Dermis lymphatic vessel endothelial cell (primary cell): ENCODE measurements around the gene CDHR1. TPM values are rescaled to one million over a fixed set of nuclear protein-coding genes. Genes with fewer than 3 reads are reported as not detected.

ENCODE experiments used
- total RNA-seq: library from RNA; depleted of rRNA; stranded (reverse); fragments of >200 nt; gene quantifications from 2 replicates; pipeline ENCODE4 v1.2.1, GENCODE V29; 2014

CDHR1 gene
- under 0.01 and 0.09 TPM in 2 replicates for total RNA-seq

GRCh38 chr10:84194424-84195043 lies at the start of gene CDHR1:
Gene CDHR1, plus strand, starts transcription at chr10:84194537. Its CDS starts 224 bp downstream, at chr10:84194761.

GRCh38 chr10:84173501-84173929 lies 20.8 kb upstream of the CDHR1 start, which contains the start of gene GPR15LG:
Gene GPR15LG, plus strand, starts transcription at chr10:84173801. Its CDS starts 51 bp downstream, at chr10:84173852.

GRCh38 chr10:84225427-84226173 lies 31.3 kb downstream of the CDHR1 start, which contains the start of gene LRIT2:
Gene LRIT2, minus strand, starts transcription at chr10:84225544. Its CDS starts 24 bp downstream, at chr10:84225520.

GRCh38 chr10:84241185-84241790 lies 47.0 kb downstream of the CDHR1 start, which contains the start of gene LRIT1:
Gene LRIT1, minus strand, starts transcription at chr10:84241546. Its CDS starts 107 bp downstream, at chr10:84241439.

GRCh38 chr10:84244651-84245270 lies 50.4 kb downstream of the CDHR1 start, which contains the start of gene RGR:
Gene RGR, plus strand, starts transcription at chr10:84245053. Its CDS starts 38 bp downstream, at chr10:84245091.

Other genes starting within 250 kb of the CDHR1 start
- 190 and 194 TPM in 2 replicates for gene GHITM, start 55.0 kb upstream of the CDHR1 start, total RNA-seq
- gene GPR15LG, start 20.7 kb upstream of the CDHR1 start, total RNA-seq: not detected in 2 replicates
- gene LRIT2, start 31.0 kb downstream of the CDHR1 start, total RNA-seq: not detected in 2 replicates
- not detected in 2 replicates for gene LRIT1, start 47.0 kb downstream of the CDHR1 start, total RNA-seq
- not detected in 2 replicates for gene RGR, start 50.5 kb downstream of the CDHR1 start, total RNA-seq
- 20.2 and 27.7 TPM in 2 replicates for gene CCSER2, start 134.1 kb downstream of the CDHR1 start, total RNA-seq